DND-41 (cell line): ENCODE data around the gene SCN8A.

Experiments
- ATAC-seq: fragments of 200-7000 bp; cut with Tn5 transposase; 3 replicates; pipeline ENCODE4 v1.9.1; 2021; ENCODE audit warnings: low read depth; ENCODE audit not compliant: insufficient read depth
- DNase-seq: peaks from one replicate; pipeline ENCODE4 v3.0.0-alpha.2; 2020
- H2AFZ ChIP-seq: 2 replicates; pipeline ENCODE4 v1.6.0; 2012; ENCODE audit warnings: low read depth, low read length
- H3K27ac ChIP-seq: 2 replicates; pipeline ENCODE4 v1.5.1; 2012; ENCODE audit warnings: low read length, inconsistent platforms
- H3K27me3 ChIP-seq: fragments of 200-600 bp; sonication (generic); 2 replicates; pipeline ENCODE4 v1.6.0; 2012; ENCODE audit warnings: low read length, mild to moderate bottlenecking, inconsistent platforms; ENCODE audit not compliant: insufficient read depth, poor library complexity
- H3K36me3 ChIP-seq: 2 replicates; pipeline ENCODE4 v1.5.1; 2012; ENCODE audit warnings: low read length, inconsistent platforms; ENCODE audit not compliant: insufficient read depth
- H3K4me1 ChIP-seq: 2 replicates; pipeline ENCODE4 v1.5.1; 2012; ENCODE audit warnings: mild to moderate bottlenecking, low read length; ENCODE audit not compliant: insufficient read depth
- H3K4me2 ChIP-seq: 2 replicates; pipeline ENCODE4 v1.6.0; 2012; ENCODE audit warnings: mild to moderate bottlenecking, moderate library complexity, low read length, inconsistent platforms; ENCODE audit not compliant: insufficient read depth
- H3K4me3 ChIP-seq, 2 experiments: fragments of 200-600 bp in 1 of 2; shearing (Covaris generic) in 1 of 2; 2 replicates each; pipeline ENCODE4 v1.5.1; 2012 to 2016; ENCODE audit warnings: inconsistent platforms in 2 of 2, low read length in 2 of 2, mild to moderate bottlenecking in 2 of 2, low read depth in 1 of 2, moderate library complexity in 1 of 2
- H3K79me2 ChIP-seq: 2 replicates; pipeline ENCODE4 v1.6.0; 2012; ENCODE audit warnings: low read length, inconsistent platforms; ENCODE audit not compliant: insufficient read depth
- H3K9ac ChIP-seq: 2 replicates; pipeline ENCODE4 v1.6.0; 2012; ENCODE audit warnings: low read depth, mild to moderate bottlenecking, inconsistent platforms, low read length, moderate library complexity
- H3K9me3 ChIP-seq: 2 replicates; pipeline ENCODE4 v1.5.1; 2012; ENCODE audit warnings: low read length, moderate library complexity, mild to moderate bottlenecking, inconsistent platforms; ENCODE audit not compliant: insufficient read depth, severe bottlenecking
- H4K20me1 ChIP-seq: 2 replicates; pipeline ENCODE4 v1.6.0; 2012; ENCODE audit warnings: low read length; ENCODE audit not compliant: insufficient read depth
- CTCF ChIP-seq: IDR thresholded peaks from 2 replicates; pipeline ENCODE4 v1.5.1; 2012; ENCODE audit warnings: borderline replicate concordance, low read length, moderate library complexity, mild to moderate bottlenecking; ENCODE audit not compliant: poor library complexity, severe bottlenecking; ENCODE audit errors: extremely low read depth
- EZH2 ChIP-seq: IDR thresholded peaks from 3 replicates; pipeline ENCODE4 v1.6.1; 2012; ENCODE audit warnings: borderline replicate concordance, low read depth, mild to moderate bottlenecking, moderate library complexity, low read length, inconsistent platforms; ENCODE audit not compliant: severe bottlenecking

The SCN8A gene

GRCh38 chr12:51682981-51683380 is 91.9 kb downstream of the SCN8A start:
- H3K9ac ChIP-seq = no peak overlapping the region
- H3K27me3 ChIP-seq = no peaks in the 10 kb centered on the region
- TF ChIP-seq CTCF (no peak), EZH2 (no peak)
- no peaks in the 10 kb centered on the region for H3K4me1 ChIP-seq
- H3K4me2 ChIP-seq = no peak overlapping the region
- H2AFZ ChIP-seq = no peak overlapping the region
- no peaks in the 10 kb centered on the region for H3K9me3 ChIP-seq
- no peaks in the 10 kb centered on the region for H4K20me1 ChIP-seq
- H3K4me3 ChIP-seq = no peak overlapping the region
- no peak overlapping the region for H3K27ac ChIP-seq
- no peaks in the 10 kb centered on the region for H3K36me3 ChIP-seq
- ATAC-seq (no peak), DNase-seq (no peak)
- no peaks in the 10 kb centered on the region for H3K79me2 ChIP-seq

DNA sequence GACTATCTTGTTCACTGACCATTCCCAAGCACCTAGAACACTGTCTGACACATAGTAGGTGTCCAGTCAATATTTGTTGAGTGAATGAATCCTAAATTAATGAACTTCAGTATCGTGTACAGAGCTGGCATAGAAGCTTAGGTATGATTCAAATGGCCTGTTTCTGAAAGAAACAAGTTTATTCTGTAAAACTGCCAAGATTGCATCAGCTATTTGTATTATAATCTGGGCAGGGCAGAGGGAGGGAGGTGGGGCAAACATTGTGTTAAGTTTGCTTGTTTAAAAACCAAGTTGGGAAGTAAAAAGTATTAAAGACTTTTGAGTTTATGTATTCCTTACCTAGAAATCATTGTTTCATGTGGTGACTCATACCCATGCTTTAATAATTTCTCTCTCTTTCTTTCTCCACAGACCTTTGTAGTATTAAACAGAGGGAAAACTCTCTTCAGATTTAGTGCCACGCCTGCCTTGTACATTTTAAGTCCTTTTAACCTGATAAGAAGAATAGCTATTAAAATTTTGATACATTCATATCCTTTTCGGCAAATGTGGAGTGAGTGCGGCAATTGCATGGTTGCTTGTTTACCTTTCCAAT is 92.8 kb downstream of the SCN8A start:
- Histone ChIP-seq H3K4me2 (no peak overlapping the region), H3K4me1 (no peaks in the 10 kb centered on the region), H3K36me3 (peaks cover under 1% of the 10 kb centered on the region; the same call in 1 of the 2 replicates), H3K27ac (no peak overlapping the region), H2AFZ (no peak overlapping the region), H3K79me2 (no peaks in the 10 kb centered on the region), H4K20me1 (no peaks in the 10 kb centered on the region), H3K4me3 (no peak overlapping the region), H3K27me3 (no peaks in the 10 kb centered on the region), H3K9ac (no peak overlapping the region), H3K9me3 (no peaks in the 10 kb centered on the region)
- TF ChIP-seq EZH2 = no peak
- no peak for TF ChIP-seq CTCF
- ATAC-seq (peak; percentile 12; the same call in 1 of the 3 replicates), DNase-seq (no peak)

DNA sequence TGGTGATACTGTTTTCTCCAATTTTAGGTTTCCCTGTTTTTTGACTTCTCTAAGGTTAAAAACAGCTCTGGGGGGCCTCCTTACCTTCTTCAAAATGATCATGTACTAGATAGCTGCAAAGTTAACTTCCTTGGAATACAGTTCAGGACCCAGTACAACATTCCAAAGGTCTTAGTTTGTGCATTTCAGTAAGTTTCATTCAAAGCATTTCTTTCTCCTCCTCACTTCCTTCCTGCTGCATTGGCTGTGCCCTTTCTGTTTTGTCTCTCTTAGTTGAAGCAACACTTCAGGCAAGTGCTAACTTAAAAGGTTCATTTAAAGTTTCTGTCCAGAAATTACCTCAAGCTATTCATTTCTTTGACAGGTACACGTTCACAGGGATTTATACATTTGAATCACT is 95.7 kb downstream of the SCN8A start:
- no peak overlapping the region for H3K9ac ChIP-seq
- H3K4me1 ChIP-seq = no peaks in the 10 kb centered on the region
- ATAC-seq = no peak
- TF ChIP-seq EZH2 = no peak
- no peak for TF ChIP-seq CTCF
- H3K27ac ChIP-seq = no peak overlapping the region
- no peak overlapping the region for H3K4me3 ChIP-seq
- H2AFZ ChIP-seq = no peak overlapping the region
- H3K4me2 ChIP-seq = no peak overlapping the region
- H3K27me3 ChIP-seq = no peaks in the 10 kb centered on the region
- no peaks in the 10 kb centered on the region for H3K79me2 ChIP-seq
- no peak for DNase-seq
- H3K9me3 ChIP-seq = no peaks in the 10 kb centered on the region
- peaks cover 4% of the 10 kb centered on the region; the same call in 1 of the 2 replicates for H3K36me3 ChIP-seq
- H4K20me1 ChIP-seq = no peaks in the 10 kb centered on the region
